Stimulated activated CD4-positive, alpha-beta T cell treated with anti-CD3 and anti-CD28 coated beads, Interleukin-1b, Interleukin-23, amount 100 ng/mL, for 4 hours (primary cell): ENCODE results near the gene FCER1G.
A peak's percentile ranks its signal among the peaks of the same experiment; 100 is the strongest.
"Not testable (repeated sequence)": the region's sequence is repeated elsewhere in the genome, so short reads cannot be mapped to it uniquely, and the experiment has no call there.

Experiments used
- DNase-seq, 2 donors: peaks; one replicate each; pipeline ENCODE4 v3.0.0-alpha.2; 2020; ENCODE audit warnings: low read depth in 2 of 2

FCER1G gene

DNA sequence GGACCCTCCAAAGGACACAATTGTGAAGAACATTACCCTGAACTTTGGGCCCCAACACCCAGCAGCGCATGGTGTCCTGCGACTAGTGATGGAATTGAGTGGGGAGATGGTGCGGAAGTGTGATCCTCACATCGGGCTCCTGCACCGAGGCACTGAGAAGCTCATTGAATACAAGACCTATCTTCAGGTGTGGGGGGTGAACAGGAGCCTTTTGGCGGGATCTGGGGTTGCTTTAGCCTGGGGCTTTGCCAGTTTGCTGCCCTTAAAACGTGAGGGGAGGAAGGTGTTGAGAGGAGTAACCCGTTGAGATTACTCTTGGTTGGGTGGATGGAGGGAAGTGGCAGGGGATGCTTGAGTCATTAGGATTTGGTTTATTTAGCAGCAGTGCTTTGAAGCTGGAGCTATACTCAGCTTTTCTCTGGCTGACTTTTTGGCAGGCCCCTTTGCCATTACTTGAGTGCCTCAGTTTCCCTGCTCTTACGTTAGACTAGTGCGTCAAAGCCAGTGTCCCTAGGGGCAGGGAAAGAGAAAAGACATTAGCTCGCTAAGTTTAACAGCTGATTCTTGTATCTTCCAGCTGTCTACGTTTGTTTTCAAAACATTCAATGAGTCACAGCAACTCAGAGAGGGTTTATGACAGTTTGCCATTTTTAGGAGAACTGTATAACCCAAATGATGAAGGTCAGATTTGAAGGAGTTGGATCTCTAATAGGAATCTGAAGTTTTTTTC, 8.5 kb upstream of the FCER1G start:
- no peak for DNase-seq

DNA sequence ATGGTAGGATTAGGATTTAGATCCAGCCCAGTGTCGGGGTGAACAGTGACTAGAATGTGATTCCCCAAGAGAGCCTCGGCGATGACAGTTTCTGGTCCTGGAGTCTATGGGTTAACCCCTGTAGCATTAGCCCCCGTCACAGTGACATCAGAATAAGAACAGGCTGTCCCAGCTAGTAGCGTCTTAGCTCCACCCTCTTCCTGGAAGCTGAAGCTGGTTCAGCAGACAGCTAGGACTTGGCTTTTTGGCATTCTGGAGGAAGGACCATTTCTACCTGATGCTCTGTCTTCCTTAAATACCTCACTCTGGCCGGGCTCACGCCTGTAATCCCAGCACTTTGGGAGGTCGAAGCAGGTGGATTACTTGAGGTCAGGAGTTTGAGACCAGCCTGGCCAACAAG, 7.9 kb upstream of the FCER1G start:
- no peak for DNase-seq

GRCh38 chr1:161209790-161210409, 5.2 kb upstream of the FCER1G start:
- peak; percentile 54 to 55 for DNase-seq

DNA sequence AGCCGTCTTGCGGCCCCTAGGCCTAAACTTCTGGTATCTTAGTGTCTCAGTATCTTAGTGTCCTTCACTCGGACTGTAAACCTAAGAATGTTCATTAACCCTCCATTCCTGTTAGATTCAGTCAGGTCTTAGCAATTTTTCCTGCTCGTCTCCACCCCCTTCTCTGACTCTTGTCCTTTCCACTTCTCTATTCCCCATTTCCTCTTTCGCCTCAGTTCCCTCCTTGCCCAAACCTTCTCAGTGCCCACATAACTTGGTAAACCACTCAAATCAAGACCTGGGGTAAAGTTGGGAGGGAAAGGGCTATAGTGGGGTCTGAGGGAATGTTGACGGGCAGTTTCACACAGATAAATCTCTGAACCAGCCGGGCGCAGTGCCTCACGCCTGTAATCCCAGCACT, 726 bp upstream of the FCER1G start:
- no peak for DNase-seq

DNA sequence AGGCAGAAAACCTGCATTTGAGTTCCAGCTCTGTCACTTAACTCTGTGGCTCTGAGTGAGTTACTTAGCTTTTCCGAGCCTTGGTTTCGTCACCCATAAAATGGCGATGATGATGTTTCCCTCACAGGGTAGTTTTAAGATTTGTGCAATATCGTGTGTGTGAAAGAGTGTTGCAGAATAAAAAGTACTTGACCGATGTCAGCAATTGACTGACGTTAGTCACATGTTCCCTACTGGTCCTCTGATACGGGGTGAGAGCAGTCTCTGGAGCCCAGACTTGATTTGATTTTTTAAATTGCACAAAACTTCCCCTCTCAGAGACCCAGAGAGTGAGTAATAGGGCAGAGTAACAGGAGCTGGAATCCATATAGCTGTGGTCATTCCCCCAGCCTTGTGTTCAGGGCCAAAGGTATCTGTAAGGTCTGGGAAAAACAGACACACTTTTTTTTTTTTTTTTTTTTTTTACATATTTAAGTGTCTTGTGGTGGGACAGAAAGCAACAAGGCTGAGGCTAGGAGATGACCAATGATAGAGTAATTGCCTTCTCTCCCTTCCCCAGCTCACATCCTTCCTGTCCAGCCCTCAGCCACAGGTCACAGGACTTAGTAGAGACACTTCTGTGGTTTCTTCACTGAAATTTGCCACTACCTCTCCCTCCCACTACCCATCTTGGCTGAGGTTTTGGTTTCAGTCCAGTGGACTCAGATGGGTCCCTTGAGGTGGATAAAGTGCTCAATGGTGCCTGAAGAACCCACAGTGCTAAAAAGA, 2.0 kb downstream of the FCER1G start:
- no peak for DNase-seq

DNA sequence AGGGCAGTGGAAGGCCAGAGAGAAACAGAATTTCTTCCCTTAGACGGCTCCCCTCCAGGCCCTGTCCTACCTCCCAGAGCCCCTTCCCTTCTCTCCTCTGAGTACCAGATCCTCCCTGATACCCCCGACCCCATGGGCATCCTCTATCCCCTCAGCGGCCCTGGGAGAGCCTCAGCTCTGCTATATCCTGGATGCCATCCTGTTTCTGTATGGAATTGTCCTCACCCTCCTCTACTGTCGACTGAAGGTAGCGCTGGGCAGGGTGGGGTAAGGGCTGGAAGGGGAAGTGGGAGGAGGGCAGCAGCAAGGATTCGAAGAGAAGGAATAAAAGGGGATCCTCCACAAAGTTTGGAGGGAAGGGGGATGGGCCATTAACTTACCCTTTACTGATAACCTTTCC, 2.7 kb downstream of the FCER1G start:
- no peak for DNase-seq

DNA sequence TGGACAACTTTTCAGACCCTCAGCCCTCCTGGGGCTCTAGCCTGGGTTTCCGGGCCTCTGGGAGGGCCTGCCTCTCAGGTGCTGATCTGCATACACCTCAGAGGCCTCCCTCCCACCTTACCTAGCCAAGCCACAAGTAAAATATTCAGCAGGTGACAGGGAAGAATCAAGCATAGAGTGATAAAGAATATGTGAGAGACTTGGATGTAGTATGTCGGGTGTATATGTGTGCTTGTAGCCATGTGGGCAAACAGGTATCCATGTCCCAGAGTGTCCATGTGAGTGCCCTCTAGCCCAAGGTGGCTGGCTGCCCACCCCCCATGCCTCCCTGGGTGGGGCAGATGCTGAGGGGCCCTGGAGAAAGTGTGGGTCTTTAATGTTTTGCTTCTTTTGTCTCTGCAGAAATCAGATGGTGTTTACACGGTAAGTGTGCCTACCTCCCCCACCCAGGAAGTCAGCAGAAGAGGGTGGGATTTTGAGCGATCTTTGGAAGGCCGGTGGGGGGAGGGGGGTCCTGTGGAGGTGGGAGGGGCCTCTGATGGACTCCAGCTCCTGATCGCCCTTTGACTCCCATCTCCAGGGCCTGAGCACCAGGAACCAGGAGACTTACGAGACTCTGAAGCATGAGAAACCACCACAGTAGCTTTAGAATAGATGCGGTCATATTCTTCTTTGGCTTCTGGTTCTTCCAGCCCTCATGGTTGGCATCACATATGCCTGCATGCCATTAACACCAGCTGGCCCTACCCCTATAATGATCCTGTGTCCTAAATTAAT, 3.4 kb downstream of the FCER1G start:
- no peak for DNase-seq

DNA sequence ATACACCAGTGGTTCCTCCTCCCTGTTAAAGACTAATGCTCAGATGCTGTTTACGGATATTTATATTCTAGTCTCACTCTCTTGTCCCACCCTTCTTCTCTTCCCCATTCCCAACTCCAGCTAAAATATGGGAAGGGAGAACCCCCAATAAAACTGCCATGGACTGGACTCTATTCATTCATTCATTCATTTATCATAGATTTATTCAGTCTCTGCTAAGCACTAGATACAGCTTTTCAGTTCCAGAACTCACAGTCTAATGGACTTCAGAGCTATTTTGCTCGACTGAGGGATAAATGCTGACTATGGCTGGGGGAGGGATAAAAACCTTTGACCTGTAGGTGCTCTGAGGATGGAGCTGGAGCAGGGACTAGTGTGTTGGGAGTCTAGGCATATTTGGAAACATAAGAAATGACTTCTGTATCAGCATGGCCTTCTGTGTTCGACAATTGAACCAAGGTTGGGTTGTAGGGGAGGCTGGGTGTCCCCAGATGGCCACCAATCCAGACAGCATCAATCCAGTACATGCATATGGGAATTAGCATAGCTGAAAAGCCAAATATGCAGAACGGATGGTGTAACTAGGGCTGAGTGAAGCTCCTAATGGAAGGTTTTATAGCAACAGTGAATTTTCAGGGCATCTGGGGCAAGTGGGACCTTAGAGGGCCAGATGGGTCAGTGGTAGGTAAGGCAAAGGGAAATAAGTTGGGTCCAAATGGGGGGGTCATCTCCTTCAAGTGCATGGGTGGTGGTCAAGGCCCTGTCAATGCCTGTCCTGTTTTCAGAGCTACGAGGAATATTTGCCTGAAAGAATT, 4.2 kb downstream of the FCER1G start:
- no peak for DNase-seq

- no peak for DNase-seq
Observed at GRCh38 chr1:161220002-161220401, 4.9 kb downstream of the FCER1G start.

DNA sequence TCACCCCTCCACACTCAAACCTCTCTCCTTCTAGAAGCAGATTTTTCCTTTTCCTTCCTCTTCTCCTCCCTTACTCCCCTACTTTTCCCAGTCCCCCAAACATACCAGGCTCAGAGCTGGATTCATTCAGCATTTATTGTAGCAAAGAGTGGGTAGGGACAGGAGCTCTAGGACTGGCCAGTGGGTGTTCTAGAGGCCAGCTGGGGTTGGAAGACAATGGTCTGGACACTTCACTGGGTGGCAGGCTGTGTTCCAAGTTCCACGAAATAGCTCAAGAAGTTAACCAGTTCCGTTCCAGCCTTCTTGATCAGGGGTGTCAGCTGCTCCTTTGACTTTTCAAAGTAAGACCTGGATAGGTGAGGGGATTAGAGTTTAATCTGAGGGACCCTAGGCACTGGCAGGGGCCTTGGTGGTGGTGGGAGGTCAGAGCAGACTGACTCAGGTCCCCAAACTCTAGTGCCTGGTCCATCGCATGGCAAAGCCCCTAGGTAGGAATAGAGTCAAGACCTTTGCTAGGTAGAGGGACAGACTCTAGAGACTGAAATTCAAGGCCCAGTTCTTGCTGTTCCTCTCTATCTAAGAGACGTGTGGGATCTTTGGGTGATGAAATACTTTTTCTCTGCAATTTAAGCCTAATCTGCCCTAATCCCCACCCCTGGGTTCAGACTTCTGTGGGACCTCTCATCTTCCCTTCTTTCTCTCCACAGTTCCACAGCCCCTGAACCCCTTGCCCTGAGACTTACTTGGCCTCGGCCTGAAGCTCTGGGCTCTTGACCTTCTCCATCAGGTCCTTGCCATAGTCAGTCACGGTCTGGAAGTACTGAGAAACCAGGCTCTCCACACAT, 7.3 kb downstream of the FCER1G start:
- DNase-seq = no peak

GRCh38 chr1:161223805-161224694, 9.0 kb downstream of the FCER1G start:
- DNase-seq = no peak

DNA sequence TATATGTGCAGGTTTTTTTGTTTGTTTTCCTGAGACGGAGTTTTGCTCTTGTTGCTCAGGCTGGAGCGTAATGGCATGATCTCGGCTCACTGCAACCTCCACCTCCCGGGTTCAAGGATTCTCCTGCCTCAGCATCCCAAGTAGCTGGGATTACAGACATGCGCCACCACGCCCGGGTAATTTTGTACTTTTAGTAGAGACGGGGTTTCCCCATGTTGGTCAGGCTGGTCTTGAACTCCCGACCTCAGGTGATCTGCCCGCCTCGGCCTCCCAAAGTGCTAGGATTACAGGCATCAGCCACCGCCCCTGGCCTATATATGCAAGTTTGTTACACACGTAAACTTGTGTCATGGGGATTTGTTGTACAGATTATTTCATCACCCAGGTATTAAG, 9.6 kb downstream of the FCER1G start:
- not testable (repeated sequence) for DNase-seq

- no peak for DNase-seq
Observed at GRCh38 chr1:161225178-161225533, 10.1 kb downstream of the FCER1G start.

DNA sequence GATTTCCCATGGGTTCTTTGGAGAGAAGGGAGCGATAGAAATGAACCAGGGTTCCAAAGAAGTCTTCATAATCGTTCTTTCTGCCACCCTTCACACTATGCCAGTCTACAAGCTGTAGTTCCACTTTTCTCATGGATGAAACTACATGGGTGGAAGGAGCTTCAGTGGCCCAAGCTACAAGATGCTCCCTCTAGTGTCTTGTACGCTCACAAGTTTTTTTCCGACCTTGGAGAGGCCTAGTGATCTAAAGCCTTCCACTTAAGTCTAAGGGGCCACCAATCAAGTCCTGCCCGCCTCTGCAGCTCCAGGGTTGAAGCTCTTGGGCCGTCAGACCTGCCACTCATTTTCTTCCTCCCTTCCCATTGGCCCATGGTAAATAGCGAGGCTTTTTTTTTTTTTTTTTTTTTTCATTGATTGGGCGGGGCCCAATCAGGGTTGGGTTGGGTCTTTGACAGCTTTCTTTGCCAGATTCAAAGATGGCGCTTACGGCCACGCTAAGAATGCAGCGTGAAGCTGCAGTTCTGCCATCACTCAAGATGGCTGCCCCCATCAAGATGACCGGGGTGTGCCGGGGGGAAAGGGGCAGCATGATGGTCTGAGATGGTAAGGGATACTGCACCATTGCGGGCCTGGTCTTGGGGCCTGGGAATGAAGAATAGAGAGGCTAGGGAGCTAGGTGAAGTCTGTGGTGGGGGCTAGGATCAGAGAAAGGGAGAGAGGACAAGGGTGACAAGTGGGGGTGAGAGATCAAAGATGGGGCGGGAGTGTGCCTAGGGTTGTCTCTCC, 10.6 kb downstream of the FCER1G start, which contains the start of gene TOMM40L:
Gene TOMM40L, plus strand, starts transcription at position 527 of the 786 bp plus-strand sequence. CDS start 430 bp downstream, outside the sequence.
- DNase-seq = peak; percentile 74 to 78

DNA sequence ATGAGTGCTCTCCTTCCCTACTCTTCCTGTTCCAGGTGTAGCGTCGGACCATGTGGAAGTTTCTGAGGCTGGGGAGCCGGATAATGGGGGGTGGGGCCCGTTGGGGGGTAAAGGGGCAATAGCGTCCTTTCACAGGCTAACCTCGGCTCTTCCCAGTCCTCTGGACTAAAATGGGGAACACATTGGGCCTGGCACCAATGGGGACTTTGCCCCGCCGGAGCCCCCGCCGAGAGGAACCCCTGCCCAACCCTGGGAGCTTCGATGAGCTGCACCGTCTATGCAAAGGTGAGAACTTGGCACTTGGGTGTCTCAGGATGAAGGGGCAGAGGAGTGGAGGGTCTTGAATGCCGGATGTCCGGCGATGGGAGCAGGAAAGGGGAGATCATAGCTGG, 11.2 kb downstream of the FCER1G start:
- DNase-seq = no peak

DNA sequence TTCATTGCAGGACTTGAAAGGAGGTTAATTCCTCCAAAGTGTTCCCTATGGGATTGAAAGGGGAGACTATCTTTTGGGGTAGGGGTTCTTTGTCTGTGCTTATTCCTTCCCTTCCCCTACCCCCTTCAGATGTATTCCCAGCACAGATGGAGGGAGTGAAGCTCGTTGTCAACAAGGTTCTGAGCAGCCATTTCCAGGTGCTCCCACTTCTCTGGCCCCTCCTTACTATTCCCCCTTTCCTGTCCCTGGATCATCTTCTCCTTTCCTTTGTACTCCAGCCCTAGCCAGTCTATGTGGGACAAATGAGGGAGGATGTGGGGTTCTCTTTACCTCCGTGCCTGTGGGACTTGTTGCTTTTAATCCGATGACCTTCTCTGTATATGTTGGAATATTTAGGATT, 11.7 kb downstream of the FCER1G start:
- DNase-seq = no peak

GRCh38 chr1:161227196-161227871, 12.2 kb downstream of the FCER1G start:
- peak; percentile 89 to 90 for DNase-seq

- no peak for DNase-seq
Observed at GRCh38 chr1:161228032-161228431, 12.9 kb downstream of the FCER1G start.
